Activated CD8-positive, alpha-beta memory T cell treated with anti-CD3 and anti-CD28 coated beads for 1 hour (primary cell): ENCODE measurements around the gene SPOCK3.

Experiments used
- DNase-seq, 2 donors: peaks; one replicate each; pipeline ENCODE4 v3.0.0-alpha.2; 2020; ENCODE audit warnings: low read depth in 1 of 2; ENCODE audit errors: extremely low read depth in 1 of 2

The SPOCK3 gene

DNA sequence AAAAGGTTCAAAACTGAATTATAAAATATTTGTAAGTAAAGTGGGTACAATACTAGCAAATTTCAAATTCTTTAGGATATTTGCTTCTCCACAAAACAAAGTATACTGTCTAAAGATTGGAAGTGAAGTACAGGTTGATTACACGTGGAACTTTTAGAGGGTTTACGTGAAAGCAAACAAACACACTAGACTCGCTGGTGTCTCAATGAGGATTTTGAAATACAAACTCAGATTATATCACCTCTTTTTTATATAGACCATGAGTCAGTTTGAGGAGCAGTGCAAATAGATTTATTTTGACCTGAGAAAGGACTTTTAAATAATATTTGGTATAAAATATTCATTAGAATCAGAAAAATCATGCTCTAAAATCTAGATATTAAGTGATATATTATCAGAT lies 185.0 kb downstream of the SPOCK3 start:
- no peak for DNase-seq

GRCh38 chr4:167041524-167041923 lies 192.8 kb downstream of the SPOCK3 start:
- no peak for DNase-seq

DNA sequence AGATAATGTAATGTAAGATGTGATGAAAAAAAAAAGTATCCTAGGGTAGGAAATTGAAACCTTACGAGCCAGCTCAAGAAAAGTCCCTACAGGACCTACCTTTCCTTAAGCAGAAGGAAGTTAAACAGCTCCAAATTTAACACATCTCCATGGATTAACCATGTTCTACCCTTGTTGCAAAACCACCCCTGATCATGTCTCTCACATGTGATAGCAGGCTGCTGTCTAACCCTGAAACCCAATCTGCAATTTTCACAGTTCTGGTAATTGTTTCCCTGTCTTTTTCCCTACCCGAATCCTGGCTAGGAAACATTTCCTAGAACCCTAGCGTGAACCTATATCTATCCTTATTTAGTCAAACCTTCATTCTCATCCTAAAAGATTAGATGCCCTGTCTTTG lies 198.9 kb downstream of the SPOCK3 start:
- DNase-seq: no peak

GRCh38 chr4:167034983-167035382 lies 199.3 kb downstream of the SPOCK3 start:
- no peak for DNase-seq

GRCh38 chr4:167032871-167033270 lies 201.4 kb downstream of the SPOCK3 start:
- no peak for DNase-seq

DNA sequence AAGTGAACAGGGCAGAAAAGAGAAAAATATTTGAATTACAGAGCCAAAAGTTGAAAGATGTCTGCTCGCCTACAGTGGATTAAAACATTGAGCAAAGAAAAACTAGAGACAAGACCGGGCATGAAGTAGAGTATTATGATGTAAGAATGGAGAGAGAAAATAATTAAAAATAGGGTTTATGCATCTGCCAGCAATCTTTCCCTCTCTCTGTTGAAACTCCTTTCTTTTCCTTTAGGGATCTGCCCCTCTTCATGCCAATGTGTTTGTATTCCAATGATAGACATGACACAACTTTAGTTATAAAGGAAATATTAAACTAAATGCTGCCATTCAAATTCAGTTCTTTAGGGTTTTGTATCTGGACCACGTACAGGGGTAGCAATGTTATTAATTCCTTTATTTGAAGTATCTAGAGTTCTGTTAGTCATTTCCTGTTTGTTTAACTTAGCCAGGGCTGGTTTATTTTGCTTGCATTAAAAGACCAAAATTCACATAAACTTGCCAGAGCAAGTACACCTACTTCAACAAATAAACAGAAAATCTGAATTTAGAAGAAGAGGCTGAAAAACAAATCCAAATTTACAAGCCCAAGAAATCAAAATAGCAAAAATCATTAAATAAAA lies 202.6 kb downstream of the SPOCK3 start:
- no peak for DNase-seq

DNA sequence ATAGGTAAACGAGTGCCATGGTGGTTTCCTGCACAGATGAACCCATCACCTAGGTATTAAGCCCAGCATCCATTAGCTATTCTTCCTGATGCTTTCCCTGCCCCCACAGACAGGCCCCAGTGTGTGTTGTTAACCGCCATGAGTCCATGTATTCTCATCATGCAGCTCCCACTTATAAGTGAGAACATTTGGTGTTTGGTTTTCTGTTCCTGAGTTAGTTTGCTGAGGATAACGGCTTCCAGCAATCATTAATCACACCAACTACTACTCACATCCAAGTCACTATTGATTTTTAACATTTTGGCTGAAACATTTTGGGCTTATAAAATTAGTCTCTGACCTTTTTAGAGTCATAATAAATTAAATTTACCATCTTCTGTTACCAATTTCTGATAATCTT lies 205.3 kb downstream of the SPOCK3 start:
- DNase-seq: no peak

- DNase-seq: no peak
Observed at GRCh38 chr4:167025670-167026069, 208.6 kb downstream of the SPOCK3 start.

DNA sequence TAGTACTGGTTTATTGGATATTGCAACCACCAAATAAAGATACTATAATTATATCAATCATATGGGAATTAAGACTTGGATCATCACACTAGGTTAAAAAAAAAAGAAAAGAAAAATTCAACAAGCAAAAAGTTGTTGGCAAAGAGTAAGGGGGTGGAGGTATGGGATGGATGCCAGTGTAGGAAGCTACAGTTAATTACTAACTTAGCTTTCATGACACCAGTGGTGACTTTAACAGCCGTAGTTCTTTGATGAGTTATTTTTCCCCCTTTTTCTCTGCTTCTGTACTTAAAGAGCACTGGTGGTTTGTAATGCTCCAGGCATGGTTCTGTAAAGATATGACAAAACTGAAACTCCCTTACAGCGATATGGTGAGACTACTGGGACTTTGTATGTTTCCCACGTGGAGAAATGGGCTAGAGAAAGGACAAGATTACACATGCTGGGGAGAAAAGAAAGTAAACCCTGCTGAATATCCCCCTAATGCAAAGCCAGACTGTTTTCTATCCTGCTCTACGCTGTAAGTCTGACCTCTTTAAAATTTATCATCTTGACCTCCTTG lies 210.8 kb downstream of the SPOCK3 start:
- no peak for DNase-seq

DNA sequence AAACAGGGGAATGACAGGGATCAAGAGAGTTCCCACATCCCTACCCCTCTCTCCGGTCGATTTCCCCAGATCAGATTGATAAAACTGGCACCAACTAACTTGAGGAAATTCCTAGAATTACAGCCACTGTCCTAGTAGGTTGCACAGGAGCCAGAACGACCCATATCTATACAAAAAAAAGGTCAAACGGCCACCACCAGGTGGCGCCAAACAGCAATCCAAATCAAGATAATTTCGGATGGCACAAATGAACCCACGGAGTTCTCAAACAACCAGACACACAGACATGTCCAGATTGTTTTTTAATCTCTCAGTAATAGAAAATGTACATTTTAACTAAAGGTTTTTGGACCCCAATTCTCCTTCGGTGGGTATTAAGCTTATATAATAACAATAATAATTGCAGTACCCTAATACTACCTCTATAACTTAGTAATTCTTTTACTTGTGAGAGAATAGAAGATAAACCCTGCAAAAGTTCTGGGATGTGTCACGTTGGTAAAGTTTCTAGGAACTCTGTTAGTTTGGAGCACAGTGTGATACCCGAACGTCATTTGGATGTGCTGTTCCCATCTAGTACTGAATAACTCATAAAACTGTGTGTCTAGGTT lies 212.6 kb downstream of the SPOCK3 start:
- peak in 1 of 2 donors; percentile 33 for DNase-seq

GRCh38 chr4:167020410-167020809 lies 213.9 kb downstream of the SPOCK3 start:
- DNase-seq: no peak

GRCh38 chr4:167014944-167015343 lies 219.3 kb downstream of the SPOCK3 start:
- no peak for DNase-seq

GRCh38 chr4:167003326-167003725 lies 231.0 kb downstream of the SPOCK3 start:
- no peak for DNase-seq

DNA sequence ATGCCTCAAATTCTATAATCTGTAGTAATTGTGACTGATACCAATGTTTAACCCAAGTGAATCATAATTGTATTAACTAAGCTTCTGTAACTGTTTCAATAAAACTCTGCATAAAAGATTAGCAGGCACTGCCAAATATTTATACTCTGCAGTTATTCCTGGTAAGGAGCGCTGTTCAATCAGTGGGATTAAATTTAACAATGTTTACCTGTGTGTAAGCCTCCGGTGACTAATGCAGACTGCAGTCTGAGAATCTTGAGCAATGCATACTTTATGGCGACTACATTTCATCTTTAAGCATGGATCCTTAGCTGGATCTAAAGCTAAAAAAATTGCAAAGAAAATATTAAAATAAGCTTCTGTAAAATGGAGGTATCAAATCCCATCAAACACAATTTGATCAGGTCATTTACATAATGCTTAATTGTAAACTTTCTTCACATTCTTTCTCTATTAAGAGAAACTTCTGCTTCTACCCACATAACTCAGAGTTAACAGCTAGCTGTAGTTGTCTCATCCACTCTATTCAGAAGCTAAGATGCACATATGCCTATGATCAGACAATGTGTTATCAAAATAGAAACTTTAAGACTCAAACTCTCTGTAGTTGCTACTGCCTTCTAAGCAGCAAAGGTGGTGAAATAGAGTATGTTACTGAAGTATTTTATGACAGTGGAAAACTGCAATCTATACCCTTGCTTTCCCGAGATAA lies 234.0 kb downstream of the SPOCK3 start:
- no peak for DNase-seq

DNA sequence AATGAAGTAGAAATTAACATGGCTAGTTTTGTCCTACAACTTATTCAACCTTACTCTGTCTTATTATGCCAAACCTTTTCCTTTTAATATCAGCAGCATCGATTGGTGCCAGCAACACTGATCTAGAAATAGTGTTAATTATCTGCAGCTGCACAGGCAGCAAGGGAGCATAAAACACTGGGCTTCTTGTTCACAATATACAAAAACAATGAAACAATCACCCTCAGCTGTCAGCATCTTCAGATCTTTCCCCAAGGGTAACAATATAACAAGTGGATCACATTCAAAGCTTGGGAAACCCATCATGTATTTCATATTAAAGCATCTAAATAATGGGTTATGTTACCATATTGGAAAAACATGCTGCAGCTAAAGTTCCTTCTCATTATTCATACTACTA lies 238.1 kb downstream of the SPOCK3 start:
- no peak for DNase-seq

DNA sequence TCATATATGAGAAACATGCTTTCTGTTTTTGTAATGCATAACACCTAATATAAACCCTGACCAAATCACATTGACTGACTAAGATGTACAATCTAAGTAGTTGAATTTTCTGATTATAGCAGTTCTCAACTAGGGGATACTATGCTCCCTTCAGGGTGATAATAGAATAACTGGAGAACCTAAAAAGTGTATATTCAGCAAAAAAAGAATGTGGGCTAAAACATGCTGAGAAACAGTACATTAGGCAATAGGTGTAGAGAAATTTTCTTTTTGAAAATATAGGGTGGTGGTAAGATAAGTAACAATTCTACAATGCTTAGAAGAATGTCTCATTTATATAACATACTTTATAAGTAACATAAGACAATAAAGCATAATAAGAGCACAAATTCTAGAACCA lies 239.6 kb downstream of the SPOCK3 start:
- no peak for DNase-seq

DNA sequence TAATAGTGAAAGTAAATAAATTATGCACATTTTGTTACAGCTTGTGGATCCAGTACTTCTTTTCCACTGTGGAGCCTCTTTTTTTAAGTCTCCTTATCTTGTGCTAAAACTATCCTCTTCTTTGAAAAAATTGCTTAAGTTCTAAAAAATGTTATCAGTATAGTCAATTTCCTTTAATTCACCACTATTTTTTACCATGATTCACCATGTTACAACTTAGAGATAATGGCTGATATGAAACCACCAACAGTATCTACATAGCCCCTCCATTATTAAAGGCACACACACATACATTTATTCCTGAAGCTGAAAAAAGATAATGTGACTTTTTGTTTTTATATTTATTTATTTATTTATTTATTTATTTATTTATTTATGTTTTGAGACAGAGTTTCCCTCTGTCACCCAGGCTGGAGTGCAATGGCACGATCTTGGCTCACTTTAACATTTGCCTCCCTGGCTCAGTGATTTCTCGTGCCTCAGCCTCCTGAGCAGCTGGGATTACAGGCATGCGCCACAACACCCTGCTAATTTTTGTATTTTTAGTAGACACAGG lies 243.2 kb downstream of the SPOCK3 start:
- DNase-seq: no peak

DNA sequence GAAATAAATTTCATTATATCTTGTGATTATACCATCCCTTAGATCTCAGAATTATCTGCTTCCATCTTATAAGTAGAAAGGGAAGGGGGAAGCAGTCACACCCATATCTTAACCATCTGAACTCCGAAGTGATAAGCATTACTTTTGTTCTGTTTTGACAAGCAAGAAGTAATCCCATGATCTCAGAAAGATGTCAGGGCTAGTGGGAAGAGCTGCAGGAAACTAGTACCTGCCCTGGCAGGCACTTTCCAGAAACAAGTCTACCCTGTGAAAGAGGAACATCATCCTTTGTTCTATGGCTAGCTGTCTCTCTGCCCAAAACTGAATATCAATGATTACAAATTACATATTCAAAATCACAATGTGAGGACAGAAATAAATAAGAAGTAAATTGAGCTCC lies 244.4 kb downstream of the SPOCK3 start:
- no peak for DNase-seq

- no peak for DNase-seq
Observed at GRCh38 chr4:166987026-166987425, 247.3 kb downstream of the SPOCK3 start.

DNA sequence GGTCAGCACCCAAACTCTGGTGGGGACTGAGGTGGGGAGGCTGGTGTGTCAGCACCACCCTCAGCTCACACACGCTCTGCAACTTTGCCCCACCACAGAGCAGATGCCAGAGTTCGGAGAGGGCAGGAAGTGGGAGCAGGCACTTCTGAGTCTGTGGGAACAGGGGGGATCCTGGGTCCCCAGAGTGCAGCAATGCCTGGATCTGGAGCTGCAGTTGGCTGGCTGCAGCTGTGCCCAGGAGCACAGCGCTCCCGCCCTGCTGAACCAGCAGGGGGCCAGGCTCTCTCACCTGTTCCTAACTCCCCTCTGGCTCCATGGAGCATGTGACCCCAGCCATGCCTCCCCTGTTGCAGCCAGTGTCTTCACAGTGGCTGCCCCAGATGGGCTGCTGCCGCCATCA lies 252.4 kb downstream of the SPOCK3 start:
- DNase-seq: no peak

- no peak for DNase-seq
Observed at GRCh38 chr4:166980419-166980818, 253.9 kb downstream of the SPOCK3 start.

DNA sequence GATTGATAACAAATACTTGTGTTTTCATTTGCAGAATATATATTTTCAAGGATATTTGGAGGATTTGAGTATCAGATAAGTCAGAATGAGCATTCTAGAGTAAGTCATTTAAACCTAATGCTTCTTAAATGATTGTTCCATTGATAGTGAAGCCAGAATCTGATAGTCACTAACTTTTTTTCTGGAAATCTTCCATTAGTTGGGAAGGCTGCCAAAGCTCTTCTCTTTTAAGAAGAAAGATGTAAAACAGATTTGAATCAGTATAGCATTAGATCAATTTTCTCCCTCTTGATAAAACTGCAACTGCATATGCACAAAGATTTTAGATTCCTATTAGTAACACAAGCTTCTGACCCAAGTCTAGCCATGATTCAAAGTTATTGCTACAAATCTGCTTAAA lies 256.7 kb downstream of the SPOCK3 start:
- DNase-seq: no peak
